GM21723 (cell line): Measurements from ENCODE around the gene SLC4A4.
"Not testable (repeated sequence)": the region's sequence is repeated elsewhere in the genome, so short reads cannot be mapped to it uniquely, and the experiment has no call there.

Experiments
- ATAC-seq: cut with Tn5 transposase; IDR thresholded peaks from one replicate; pipeline ENCODE4 v1.9.1; 2021; ENCODE audit warnings: mild to moderate bottlenecking, moderate library complexity; ENCODE audit not compliant: unreplicated experiment

Gene SLC4A4

GRCh38 chr4:71406459-71406963 lies 67.7 kb downstream of the SLC4A4 start:
- ATAC-seq, result no peak

GRCh38 chr4:71408961-71409360 lies 70.1 kb downstream of the SLC4A4 start:
- not testable (repeated sequence) for ATAC-seq

GRCh38 chr4:71411981-71412380 lies 73.2 kb downstream of the SLC4A4 start:
- ATAC-seq, result no peak

GRCh38 chr4:71415491-71415890 lies 76.7 kb downstream of the SLC4A4 start:
- no peak for ATAC-seq

- ATAC-seq, result no peak
Observed at GRCh38 chr4:71417150-71417549, 78.3 kb downstream of the SLC4A4 start.

- no peak for ATAC-seq
Observed at GRCh38 chr4:71426381-71427042, 87.7 kb downstream of the SLC4A4 start.

GRCh38 chr4:71429106-71429505 lies 90.3 kb downstream of the SLC4A4 start:
- no peak for ATAC-seq

GRCh38 chr4:71429962-71430361 lies 91.1 kb downstream of the SLC4A4 start:
- no peak for ATAC-seq

- no peak for ATAC-seq
Observed at GRCh38 chr4:71430609-71431008, 91.8 kb downstream of the SLC4A4 start.

GRCh38 chr4:71440612-71441011 lies 101.8 kb downstream of the SLC4A4 start:
- ATAC-seq, result no peak

- no peak for ATAC-seq
Observed at GRCh38 chr4:71441186-71442169, 102.7 kb downstream of the SLC4A4 start.

GRCh38 chr4:71442336-71442735 lies 103.5 kb downstream of the SLC4A4 start:
- no peak for ATAC-seq

GRCh38 chr4:71444395-71444794 lies 105.6 kb downstream of the SLC4A4 start:
- ATAC-seq, result no peak

GRCh38 chr4:71445811-71446210 lies 107.0 kb downstream of the SLC4A4 start:
- no peak for ATAC-seq

GRCh38 chr4:71446479-71447081 lies 107.8 kb downstream of the SLC4A4 start:
- ATAC-seq, result no peak

- no peak for ATAC-seq
Observed at GRCh38 chr4:71449040-71449439, 110.2 kb downstream of the SLC4A4 start.

GRCh38 chr4:71449878-71450277 lies 111.1 kb downstream of the SLC4A4 start:
- ATAC-seq, result no peak

- ATAC-seq, result no peak
Observed at GRCh38 chr4:71453531-71453930, 114.7 kb downstream of the SLC4A4 start.

- no peak for ATAC-seq
Observed at GRCh38 chr4:71456841-71457240, 118.0 kb downstream of the SLC4A4 start.

- ATAC-seq, result no peak
Observed at GRCh38 chr4:71460371-71460770, 121.6 kb downstream of the SLC4A4 start.

GRCh38 chr4:71461422-71461821 lies 122.6 kb downstream of the SLC4A4 start:
- no peak for ATAC-seq
